Stimulated activated naive CD4-positive, alpha-beta T cell (primary cell): ENCODE data around the gene STN1.

Source experiments
- DNase-seq, 6 experiments: peaks; one replicate each; lab custom pipeline; 2025; lab: John Stamatoyannopoulos, UW

Gene STN1

GRCh38 chr10:103929381-103929921 is 11.5 kb upstream of the STN1 start:
- no peak for DNase-seq

GRCh38 chr10:103928784-103929183 is 10.8 kb upstream of the STN1 start:
- no peak for DNase-seq

- no peak for DNase-seq
These were observed 8.8 kb upstream of the STN1 start for GRCh38 chr10:103926722-103927319.

GRCh38 chr10:103925591-103925990 is 7.6 kb upstream of the STN1 start:
- no peak for DNase-seq

- no peak for DNase-seq
These were observed 5.5 kb upstream of the STN1 start for GRCh38 chr10:103923502-103923901.

GRCh38 chr10:103922659-103923058 is 4.7 kb upstream of the STN1 start:
- DNase-seq: no peak

- DNase-seq: peak in 3 of 6 experiments; percentile 13 to 19 (median 14)
These were observed 3.8 kb upstream of the STN1 start for GRCh38 chr10:103921750-103922195.

- DNase-seq: no peak
These were observed 3.3 kb upstream of the STN1 start for GRCh38 chr10:103921248-103921647.

GRCh38 chr10:103919648-103920025 is 1.7 kb upstream of the STN1 start:
- DNase-seq: no peak

GRCh38 chr10:103917302-103918052 is 507 bp downstream of the STN1 start:
- peak in 1 of 6 experiments; percentile 38 for DNase-seq

GRCh38 chr10:103916876-103917275 is 1.1 kb downstream of the STN1 start:
- DNase-seq: no peak

- DNase-seq: no peak
These were observed 1.7 kb downstream of the STN1 start for GRCh38 chr10:103916254-103916653.

GRCh38 chr10:103915796-103916195 is 2.2 kb downstream of the STN1 start:
- DNase-seq: peak in 1 of 6 experiments; percentile 10

GRCh38 chr10:103912759-103913158 is 5.2 kb downstream of the STN1 start:
- DNase-seq: no peak

GRCh38 chr10:103911021-103911459 is 6.9 kb downstream of the STN1 start:
- DNase-seq: peak; percentile 41 to 86 (median 69)

- no peak for DNase-seq
These were observed 7.5 kb downstream of the STN1 start for GRCh38 chr10:103910442-103911012.

GRCh38 chr10:103905441-103905840 is 12.5 kb downstream of the STN1 start:
- DNase-seq: no peak

- peak in 1 of 6 experiments; percentile 18 for DNase-seq
These were observed 16.7 kb downstream of the STN1 start for GRCh38 chr10:103901299-103901698.

GRCh38 chr10:103899312-103899711 is 18.7 kb downstream of the STN1 start:
- DNase-seq: no peak

- DNase-seq: no peak
These were observed 20.7 kb downstream of the STN1 start for GRCh38 chr10:103897241-103897774.

GRCh38 chr10:103896225-103896624 is 21.8 kb downstream of the STN1 start:
- DNase-seq: no peak

GRCh38 chr10:103895411-103896186 is 22.4 kb downstream of the STN1 start:
- no peak for DNase-seq
